NCI-H510A (cell line): ENCODE data around the gene CALML6.

ENCODE experiments used
- DNase-seq: peaks from one replicate; lab custom pipeline; 2025; lab: John Stamatoyannopoulos, UW

Gene CALML6

DNA sequence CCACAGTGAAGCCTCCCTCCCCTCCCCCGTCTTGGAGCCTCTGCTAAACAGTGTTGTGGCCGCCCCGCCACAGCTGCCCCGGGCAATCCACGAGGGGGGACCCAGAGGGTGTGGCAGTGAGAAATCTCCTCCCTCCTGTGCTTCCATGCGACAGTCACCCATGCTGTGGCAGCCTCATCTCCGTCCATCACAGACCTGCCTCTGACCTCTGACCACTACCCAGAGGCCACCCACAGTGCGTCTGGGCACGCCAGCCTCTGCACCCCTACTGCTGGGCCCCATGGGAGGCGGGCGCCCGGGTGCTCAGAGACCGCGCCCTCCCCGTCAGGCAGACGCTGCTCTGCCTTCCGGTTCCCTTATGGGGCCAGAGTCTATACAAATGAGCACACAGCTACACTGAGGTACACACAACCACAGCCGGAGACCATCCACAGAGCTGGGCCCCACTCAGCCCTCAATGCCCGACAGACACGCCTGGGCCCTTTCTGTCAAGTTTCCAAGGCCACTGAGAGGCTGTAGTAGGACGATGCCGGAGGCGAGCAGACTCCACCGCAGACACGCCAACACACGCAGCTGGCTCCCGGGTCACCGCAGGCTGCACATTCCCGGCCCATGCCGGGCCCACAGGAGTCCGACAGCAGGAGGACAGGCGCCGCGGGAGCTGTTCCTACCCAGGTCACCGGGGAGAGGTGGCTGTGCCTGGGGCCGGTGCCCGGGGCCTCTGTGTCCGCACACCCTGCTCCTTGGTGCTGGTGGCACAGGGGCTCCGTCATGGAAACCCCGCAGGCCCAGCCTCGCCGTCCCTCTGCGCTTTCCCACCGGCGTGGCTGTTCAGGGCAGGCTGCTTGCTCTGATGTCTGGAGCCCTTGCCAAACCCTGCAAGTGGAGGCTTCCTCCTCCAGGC lies 27.9 kb downstream of the CALML6 start:
- DNase-seq: no peak

DNA sequence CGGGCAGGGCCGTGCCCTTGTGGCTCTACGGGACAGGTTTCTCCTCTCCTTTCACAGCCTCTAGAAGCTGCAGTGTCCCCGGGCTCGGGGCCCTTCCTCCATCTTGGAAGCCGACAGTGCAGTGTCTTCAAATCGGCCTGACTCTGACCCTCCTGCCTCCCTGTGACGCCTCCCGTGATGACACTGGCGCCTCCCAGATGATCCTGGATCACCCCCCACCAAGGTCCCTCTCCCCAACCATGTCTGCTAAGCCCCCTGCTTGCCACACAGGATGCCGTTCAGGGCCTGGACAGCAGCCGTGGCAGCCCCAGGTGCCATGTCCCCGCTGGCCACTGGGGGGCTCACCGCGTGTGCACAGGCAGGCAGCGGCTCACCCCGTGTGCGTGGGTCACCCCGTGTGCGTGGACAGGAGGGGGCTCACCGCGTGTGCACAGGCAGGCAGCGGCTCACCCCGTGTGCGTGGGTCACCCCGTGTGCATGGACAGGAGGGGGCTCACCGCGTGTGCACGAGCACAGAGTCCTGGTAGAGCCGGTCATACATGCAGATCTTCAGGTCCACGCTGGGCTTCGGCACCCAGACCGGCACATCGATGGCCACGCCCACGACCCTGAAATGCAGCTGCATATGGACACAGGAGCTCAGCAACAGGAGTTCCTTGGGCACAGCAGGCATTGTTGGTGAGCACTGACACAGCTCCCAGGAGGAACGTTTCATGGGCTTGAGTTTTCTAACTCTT lies 28.9 kb downstream of the CALML6 start:
- DNase-seq: no peak

DNA sequence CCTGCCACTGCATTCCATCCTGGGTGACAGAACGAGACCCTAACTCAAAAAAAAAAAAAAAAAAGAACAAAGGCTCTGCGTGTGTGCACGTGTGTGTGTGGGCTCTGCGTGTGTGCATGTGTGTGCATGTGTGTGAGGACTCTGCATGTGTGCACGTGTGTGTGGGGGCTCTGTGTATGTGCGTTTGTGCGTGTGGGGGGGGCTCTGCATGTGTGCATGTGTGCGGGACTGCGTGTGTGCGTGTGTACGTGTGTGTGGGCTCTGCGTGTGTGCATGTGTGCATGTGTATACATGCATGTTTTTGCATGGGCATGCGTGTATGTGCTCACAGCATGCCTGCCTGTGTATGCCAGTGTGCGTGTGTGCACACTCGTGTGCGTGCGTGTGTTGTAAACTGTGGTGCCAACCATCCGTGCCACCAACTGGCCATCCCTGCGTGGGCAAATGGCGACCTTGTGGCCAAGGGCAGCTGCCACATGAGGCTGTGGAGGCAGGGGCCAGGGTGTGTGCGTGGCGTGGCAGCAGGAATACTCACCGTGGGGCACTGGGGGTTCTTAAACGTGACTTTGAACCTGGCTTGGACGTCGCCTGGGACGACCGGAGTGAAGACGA lies 30.8 kb downstream of the CALML6 start:
- DNase-seq: no peak

DNA sequence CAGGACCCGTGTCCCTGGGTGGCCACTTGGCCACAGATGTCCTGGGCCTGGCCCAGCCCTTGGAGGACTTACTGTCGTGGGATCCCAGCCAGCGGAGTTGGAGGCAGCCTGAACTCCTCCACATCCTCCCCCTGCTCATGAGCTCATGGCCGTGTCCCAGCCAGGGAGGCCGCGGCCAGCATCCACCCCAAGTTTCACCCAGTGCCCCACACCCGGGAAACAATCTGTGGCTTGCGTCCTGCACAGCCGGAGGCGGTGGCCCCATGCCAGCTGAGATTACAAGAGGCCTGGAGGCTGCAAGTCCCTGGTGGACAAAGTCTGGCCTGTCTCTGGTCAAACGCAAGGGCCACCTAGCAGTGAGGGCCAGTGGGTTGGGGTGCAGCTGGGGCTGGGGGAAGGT lies 31.5 kb downstream of the CALML6 start:
- no peak for DNase-seq

DNA sequence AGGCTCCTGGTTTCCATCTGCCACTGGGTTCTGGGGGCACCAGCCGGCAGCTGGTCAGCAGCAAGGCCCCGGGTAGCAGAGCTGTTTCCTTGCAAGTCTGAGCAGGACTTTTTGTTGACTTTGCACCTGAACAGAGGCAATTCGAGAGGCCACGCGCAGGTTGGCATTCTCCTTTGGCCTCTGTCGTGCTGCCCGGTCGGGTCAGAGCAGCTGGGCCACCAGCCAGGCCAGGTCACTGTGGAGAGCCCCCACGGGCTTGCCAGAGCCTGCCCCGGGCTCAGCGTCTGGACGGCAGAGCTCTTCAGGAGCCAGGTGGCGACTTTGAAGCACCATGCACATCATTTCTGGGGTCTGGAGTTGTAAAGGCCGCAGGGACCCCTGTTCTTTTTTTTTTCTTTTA lies 32.4 kb downstream of the CALML6 start:
- DNase-seq: peak; percentile 49

DNA sequence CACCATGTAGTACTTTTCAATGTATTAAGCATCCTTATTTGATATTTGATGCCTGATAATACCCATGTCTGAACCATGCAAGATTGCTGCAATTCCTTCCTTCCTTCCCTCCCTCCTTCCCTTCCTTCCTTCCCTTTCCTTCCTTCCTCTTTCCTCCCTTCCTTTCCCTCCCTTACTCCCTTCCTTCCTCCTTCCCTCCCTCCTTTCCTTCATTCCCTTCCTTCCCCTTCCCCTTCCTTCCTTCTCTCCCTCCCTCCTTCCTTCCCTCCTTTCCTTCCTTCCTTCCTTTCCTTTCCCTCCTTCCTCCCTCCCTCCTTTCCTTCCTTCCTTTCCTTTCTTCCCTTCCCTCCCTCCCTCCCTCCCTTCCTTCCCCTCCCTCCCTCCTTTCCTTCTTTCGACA lies 33.7 kb downstream of the CALML6 start:
- no peak for DNase-seq

DNA sequence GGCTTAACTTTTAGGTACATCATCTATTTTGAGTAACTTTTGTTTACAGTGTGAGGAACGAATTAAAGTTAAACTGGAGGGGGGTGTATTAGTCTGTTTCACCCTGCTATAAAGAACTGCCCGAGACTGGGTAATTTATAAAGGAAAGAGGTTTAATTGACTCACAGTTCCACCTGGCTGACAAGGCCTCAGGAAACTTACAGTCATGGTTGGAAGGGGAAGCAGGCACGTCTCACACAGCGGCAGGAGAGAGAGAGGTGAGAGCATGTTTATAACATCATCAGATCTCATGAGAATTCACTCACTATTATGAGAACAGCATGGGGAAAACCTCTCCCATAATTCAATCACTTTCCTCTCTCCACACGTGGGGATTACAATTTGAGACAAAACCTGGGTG lies 35.9 kb downstream of the CALML6 start:
- DNase-seq: no peak

DNA sequence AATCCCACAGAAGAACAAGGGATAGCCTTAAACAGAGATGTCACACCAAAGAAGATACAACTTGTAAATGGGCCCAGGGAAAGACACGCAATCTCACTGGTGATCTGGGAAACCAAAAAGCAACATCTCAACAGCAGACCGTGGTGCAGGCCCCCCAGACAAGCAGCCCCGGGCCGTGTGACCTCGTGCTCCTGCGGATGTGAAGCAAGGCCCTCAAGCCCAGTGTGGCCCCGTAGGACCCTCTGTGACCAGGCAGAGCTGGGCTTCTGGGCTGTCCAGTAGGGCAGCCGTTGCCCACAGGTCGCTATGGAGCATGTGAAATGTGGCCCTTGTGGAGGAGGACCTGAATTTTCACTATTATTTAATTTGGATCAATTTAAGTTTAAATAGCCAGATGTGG lies 39.0 kb downstream of the CALML6 start:
- DNase-seq: no peak

DNA sequence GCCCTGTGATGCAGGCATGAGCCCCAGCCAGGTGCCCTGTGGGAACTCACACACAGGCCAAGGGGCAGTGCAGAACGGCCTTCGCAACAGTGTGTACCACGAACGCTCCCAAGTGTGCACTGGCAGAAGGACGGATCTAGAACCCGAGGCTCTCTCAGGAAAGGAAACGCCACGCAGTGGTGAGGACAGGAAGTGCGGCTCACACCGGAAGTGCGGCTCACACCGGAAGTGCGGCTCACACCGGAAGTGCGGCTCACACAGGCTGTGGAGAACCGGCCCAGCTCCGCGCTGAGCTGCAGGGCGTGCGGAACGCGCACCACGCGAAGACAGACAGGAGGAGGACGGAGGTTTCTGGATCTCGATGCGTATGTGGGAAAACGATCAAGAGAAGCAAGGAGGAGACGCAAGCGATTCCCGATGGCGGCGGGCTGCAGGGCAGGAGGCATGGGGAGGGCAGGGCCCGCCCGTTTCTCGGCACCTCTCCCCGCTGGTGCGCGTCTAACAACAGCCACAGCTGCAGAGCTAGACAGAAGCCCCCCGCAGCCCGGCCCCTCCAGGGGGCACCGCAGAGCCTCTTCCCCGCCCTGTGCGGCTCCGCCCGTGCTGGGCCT lies 39.9 kb downstream of the CALML6 start:
- DNase-seq: no peak

DNA sequence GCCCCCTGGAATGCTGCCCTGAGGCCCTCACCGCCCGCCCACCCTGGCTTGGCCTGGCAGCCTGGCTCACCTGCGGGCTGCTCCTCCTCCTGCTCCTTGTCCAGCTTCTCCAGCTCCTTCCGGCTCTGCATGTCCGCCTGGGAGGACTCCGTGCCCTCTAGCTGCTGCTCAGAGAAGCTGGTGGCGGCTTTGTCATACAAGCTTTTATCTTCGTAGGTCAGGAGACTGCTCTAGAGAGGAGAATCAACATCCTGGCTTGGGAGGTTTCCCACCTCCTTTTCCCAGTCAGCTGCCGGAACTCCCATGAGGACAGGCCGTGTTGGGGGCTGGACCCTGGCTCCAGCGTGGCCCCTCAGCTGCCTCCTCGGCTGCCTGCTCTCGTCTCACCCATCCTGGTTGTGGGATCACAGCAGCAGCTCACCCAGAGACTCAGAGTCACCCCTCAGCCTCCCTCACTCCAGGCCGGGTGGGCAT lies 40.6 kb downstream of the CALML6 start:
- no peak for DNase-seq

DNA sequence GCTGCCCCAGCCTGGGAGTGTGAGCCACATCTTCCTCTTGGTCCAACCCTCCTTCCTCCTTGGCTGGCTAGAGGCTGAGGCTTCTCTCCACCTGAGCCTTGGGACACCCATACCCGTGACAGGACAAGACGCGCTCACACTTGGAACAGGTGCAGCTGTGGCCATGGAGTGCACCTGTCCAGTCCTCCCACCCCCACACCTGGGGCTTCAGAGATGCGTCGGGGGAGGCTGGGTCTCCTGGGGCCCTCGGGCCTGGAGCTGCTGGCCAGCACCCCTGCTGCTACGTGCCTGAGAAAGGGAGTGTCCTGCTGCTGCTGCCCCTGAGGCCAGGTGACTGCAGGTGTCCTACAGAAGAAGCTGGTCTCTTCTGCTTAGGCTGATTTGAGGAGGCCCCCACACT lies 41.0 kb downstream of the CALML6 start:
- no peak for DNase-seq

DNA sequence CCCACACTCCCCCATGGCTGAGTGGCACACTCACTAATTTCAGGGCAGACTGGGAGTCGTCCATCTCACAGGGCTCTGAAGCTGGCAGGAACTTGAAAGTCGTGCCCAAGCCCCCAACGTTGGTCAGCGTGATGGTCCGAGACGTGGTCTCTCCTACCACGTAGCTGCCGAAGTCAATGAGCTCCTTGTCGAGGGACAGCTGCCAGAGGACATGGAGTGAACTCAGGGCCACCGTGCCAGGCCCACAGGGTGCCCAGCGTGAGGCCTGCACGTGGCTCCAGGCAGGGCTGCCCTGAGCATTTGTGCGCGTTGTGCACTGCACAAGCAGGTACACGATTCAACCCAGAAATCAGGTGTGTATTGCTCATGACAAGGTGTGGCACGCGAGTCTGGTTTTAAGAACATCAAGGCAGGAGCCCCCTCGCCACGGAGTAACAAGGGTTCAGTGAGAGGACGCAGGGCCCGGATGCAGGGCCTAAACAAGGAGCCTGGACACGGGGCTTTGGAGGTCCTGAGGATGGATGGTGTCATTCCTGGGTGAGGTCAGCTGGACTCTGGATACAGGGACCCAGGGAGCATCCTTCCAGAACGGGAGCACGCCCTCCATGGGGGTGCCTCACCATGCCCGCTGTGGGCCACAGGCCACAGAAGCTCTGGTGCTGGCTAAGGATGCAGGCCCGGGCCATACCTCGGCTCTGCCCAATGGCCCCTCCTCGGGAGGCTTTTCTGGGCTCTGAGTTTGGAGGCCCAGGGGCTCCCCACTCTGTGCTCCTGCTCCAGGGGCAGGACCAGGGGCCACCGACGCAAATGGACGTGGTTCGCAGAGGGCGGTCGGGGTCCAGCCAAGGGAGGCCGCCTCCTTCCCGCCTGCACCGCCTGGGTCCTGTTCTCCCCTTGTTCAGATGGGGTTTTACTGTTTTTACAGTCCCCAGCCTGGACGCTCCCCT lies 41.8 kb downstream of the CALML6 start:
- no peak for DNase-seq

DNA sequence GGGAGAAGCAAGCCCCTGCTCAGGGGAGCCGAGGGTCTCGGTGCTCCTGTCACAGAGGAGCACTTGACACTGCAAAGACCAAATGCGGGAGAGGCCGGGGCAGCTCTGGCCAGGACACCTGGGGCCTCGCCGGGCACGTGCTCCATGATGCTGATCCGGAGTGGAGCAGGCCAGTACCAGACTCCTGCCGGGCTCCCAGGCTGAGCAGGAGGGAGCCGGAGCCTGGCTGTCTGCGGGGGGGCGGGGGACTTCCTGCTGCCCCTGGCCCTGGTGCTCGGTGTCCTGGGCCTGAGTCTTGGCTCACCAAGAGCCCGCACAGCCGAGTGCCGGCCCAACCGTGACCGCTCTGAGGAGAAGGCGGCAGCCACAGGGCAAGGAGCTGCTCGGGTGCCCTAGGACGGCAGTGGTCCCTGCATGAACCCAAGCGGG lies 42.5 kb downstream of the CALML6 start:
- no peak for DNase-seq

DNA sequence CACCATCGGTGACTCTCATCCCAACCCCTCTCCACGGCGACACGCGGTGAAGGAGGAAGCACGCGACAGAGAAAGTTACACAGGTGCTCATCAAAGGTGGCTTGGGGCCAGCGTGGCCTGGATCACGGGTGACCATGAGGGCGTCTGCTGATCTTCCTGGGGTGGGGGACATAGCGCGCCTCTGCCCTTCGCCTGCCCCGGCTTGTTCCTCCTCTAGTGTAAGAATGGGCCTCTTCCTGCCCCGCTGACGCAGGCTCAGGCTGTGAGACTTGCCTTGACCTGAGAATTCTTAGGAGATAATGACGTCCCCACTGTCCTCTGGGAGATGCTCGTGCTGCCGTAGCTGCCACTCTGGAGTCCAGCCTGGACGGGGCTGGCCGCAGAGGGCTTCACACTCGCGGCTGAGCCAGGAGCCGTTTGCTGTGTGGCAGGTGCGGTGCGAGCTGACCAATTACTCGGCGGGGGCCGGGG lies 43.0 kb downstream of the CALML6 start:
- DNase-seq: no peak

DNA sequence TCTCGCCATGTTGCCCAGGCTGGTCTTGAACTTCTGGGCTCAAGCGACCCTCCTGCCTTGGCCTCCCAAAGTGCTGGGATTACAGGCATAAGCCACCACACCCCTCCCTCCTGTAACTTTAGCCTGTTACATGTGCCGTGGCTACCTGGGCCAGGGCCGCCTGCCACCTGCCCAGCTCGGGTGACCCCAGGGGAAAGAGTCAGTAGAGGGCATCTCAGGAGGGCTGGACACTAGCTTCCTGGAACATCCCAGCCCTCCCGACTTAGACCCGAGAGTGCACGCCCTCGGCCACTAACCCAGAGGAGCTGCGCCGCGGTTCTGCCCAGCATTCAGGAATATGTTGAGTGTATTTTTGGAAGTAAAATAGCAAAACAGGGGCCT lies 44.4 kb downstream of the CALML6 start:
- DNase-seq: no peak

DNA sequence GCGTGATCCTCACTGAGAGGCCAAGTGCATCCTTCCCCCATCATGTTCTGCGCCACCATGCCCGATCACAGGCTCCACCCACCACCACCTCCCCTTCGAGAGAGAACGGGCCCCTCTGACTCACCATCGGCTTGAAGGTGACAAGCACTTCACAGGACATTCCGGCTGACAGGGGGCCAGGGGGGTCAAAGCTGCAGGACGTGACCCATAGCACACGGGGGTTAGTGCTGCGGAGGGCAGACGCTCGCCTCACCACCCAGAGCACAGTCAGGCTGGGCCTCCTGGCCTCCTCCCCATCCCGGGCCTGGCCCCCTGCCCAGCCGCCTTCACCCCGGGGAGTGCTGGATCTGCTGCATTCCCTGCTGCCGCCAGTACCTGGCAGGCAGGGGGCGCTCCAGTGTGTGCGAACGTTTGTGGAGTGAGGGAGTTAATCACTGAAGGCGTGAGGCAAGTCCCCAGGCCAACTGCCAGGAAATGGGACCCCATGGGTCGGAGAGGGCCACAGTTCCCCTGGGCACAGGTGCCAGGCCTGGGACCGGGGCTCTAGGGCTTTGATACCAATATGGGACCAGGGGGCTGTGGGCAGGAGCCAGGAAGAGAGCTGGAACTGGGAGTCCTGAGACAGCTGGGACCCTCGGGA lies 44.9 kb downstream of the CALML6 start:
- peak; percentile 73 for DNase-seq

DNA sequence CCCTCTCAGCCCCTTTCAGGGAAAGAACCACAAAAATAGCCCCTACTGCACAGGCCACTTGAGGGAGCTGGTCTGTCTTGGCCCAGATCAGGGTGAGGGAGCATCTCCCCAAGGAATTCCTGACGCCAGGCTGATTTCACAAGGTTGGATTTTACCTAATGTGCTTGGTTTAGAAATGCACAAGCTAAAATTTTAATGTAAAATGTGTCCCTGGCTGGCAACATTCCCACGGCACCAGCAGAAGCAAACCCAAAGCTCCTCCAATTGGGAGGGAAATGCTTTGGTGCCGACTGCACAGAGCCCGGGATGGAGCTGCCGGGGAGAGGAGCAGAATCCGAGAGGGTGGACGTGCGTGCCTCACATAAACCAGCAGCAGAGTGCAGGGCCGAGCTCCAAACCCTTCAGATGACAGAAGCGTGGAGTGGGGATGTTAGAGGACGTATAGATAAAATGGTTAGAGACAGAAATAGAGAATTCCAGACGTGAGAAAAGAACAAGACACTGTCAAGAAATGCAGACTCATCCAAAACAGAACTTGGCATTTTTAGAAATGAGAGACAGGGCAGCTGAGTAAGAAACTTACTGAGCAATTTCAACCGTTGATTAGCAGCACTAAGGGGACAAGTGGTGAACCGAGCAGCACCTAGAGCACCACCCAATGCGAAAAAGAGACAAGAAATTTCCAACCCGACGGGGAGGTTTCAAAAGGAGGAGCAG lies 45.6 kb downstream of the CALML6 start:
- DNase-seq: no peak

DNA sequence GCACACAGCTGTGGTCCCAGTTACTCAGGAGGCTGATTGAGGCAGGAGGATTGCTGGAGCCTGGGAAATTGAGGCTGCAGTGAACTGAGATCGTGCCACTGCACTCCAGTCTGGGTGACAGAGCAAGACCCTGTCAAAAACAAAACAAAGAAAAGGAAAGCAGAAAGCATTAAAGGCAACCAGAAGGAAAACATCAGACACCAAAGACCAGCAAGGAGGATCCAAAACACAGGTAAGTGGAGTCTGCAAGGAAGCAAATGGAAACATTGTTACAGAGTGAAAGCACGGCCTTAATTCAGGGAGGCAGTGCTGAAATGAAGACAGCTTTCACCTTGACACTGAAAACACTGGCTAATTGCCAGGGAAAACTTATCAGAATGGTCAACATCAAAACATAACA lies 47.7 kb downstream of the CALML6 start:
- no peak for DNase-seq

DNA sequence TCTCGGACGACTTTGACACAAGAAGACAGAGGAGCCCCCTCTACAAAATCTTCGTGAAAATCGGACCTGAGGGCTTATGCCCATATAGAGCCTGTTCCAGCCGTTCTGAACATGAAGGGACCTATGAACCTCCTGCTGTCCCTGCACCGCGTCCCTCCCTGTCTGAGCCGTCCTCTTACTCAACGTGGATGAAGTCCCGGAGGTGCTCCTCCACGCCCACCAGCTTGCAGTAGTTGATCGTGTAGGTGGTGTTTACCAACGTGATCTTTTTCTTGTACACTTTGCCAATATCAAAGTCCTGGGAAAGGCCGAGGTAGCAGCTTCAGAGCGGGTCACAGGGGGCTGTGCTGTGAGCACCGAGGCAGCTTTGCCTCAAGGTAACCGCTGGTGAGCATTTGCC lies 48.5 kb downstream of the CALML6 start:
- DNase-seq: no peak

DNA sequence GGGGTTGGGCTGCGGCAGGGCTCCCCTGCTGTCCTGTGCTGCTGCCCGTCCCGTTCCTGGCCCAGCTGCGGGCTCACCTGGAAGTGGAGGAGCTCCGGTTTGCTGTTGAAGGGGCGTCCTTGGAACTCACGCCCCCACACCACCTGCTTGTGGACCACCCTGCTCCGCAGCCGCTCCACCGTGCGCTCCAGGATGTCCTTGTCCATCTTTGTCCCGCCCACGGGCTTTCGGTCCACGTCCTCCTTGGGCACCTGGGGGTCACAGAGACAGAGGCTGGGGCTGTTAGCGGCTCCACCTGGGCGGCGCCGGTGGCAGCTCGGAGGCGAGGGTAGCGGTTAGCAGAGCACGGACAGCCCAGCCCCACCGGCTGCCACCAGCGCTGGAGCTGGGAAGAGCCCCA lies 49.8 kb downstream of the CALML6 start:
- no peak for DNase-seq
